GM12878 (cell line): ENCODE measurements around the gene ERC2. TPM values are rescaled to one million over a fixed set of nuclear protein-coding genes. Genes with fewer than 3 reads are reported as not detected.

ENCODE experiments used
- ATAC-seq: fragments of 200-7000 bp; cut with Tn5 transposase; 3 replicates; pipeline ENCODE4 v1.9.1; 2020; ENCODE audit warnings: mild to moderate bottlenecking, moderate library complexity
- BruUV-seq: library from RNA; stranded (reverse); fragments of 400-500 nt; replicated peaks from 2 replicates; lab custom pipeline; 2021; lab: Mats Ljungman, UMichigan
- CTCF ChIA-PET: fragments of 300-600 bp; sonication (Branson Sonifier 250); formaldehyde crosslinking; extraction: SDS; loops from one replicate; lab custom pipeline; 2021; ENCODE audit warnings: inconsistent platforms; lab: Yijun Ruan, JAX
- POLR2A ChIA-PET: fragments of 350-600 bp; formaldehyde crosslinking; extraction: SDS; loops from one replicate; lab custom pipeline; 2021; ENCODE audit warnings: inconsistent platforms; lab: Charles Lee
- RAD21 ChIA-PET: fragments of 300-600 bp; sonication (Branson Sonifier 250); formaldehyde crosslinking; loops from one replicate; lab custom pipeline; 2023; ENCODE audit warnings: antibody characterized with exemption; ENCODE audit not compliant: unreplicated experiment; lab: Charles Lee
- SMC1A ChIA-PET: fragments of 300-600 bp; sonication (Branson Sonifier 250); formaldehyde crosslinking; loops from one replicate; lab custom pipeline; 2023; ENCODE audit not compliant: unreplicated experiment, uncharacterized antibody; lab: Charles Lee
- DNase-seq: peaks from one replicate; pipeline ENCODE4 v3.0.0-alpha.2; 2011; ENCODE audit warnings: low read depth, low spot score
- FAIRE-seq: peaks from 3 replicates; lab custom pipeline; 2011; peaks lifted over from hg19 to GRCh38; lab: Jason Lieb, UNC
- H2AFZ ChIP-seq: 2 replicates; pipeline ENCODE4 v1.6.0; 2011; ENCODE audit warnings: low read depth, low read length, control low read depth; ENCODE audit not compliant: control insufficient read depth
- H3K27ac ChIP-seq: 2 replicates; pipeline ENCODE4 v1.5.1; 2011; ENCODE audit warnings: control low read depth; ENCODE audit not compliant: control insufficient read depth, insufficient read depth
- H3K27me3 ChIP-seq, 2 experiments: replicated peaks in 1 of 2; 2 replicates each; pipeline versions ENCODE4 v1.6.0 to v1.6.1; 2011; ENCODE audit warnings: low read length in 1 of 2; ENCODE audit not compliant: control insufficient read depth in 2 of 2, insufficient read depth in 2 of 2
- H3K36me3 ChIP-seq, 2 experiments: 2 replicates each; pipeline ENCODE4 v1.5.1; 2011; ENCODE audit warnings: low read length in 1 of 2; ENCODE audit not compliant: control insufficient read depth in 2 of 2, insufficient read depth in 2 of 2
- H3K4me1 ChIP-seq: 2 replicates; pipeline ENCODE4 v1.6.1; 2011; ENCODE audit warnings: mild to moderate bottlenecking, low read length, moderate library complexity, mixed read lengths; ENCODE audit not compliant: control insufficient read depth, insufficient read depth
- H3K4me2 ChIP-seq: 2 replicates; pipeline ENCODE4 v1.6.0; 2011; ENCODE audit warnings: control low read depth; ENCODE audit not compliant: control insufficient read depth, insufficient read depth
- H3K4me3 ChIP-seq: fragments of 200-600 bp; sonication (generic); 2 replicates; pipeline ENCODE4 v1.5.1; 2016
- H3K79me2 ChIP-seq: 2 replicates; pipeline ENCODE4 v1.6.0; 2011; ENCODE audit warnings: low read length; ENCODE audit not compliant: control insufficient read depth, insufficient read depth
- H3K9ac ChIP-seq: 2 replicates; pipeline ENCODE4 v1.8.0; 2011; ENCODE audit warnings: low read length, control low read depth, mixed read lengths; ENCODE audit not compliant: control insufficient read depth, insufficient read depth
- H3K9me3 ChIP-seq: replicated peaks from 3 replicates; pipeline ENCODE4 v1.5.1; 2011; ENCODE audit warnings: mild to moderate bottlenecking, low read length; ENCODE audit not compliant: control insufficient read depth, insufficient read depth
- H4K20me1 ChIP-seq: 2 replicates; pipeline ENCODE4 v1.6.0; 2011; ENCODE audit not compliant: control insufficient read depth, insufficient read depth
- ASH2L ChIP-seq: fragments of 300-600, 200-600 bp; sonication (generic); IDR thresholded peaks from 2 replicates; pipeline ENCODE4 v1.6.1; 2017; ENCODE audit warnings: low read depth, mild to moderate bottlenecking, borderline replicate concordance
- CBFB ChIP-seq: IDR thresholded peaks from 2 replicates; pipeline ENCODE4 v1.6.1; 2016; ENCODE audit warnings: antibody characterized with exemption, low read depth
- EGR1 ChIP-seq, 2 experiments: IDR thresholded peaks; 1 replicate in 1 of 2; 2 replicates in 1 of 2; pipeline ENCODE4 v1.6.1; 2011 to 2012; ENCODE audit warnings: low read depth in 2 of 2, low read length in 2 of 2, borderline replicate concordance in 1 of 2, mild to moderate bottlenecking in 1 of 2, moderate library complexity in 1 of 2
- FOXK2 ChIP-seq: fragments of 450-650 bp; IDR thresholded peaks from 2 replicates; pipeline ENCODE4 v1.6.1; 2017; ENCODE audit warnings: mild to moderate bottlenecking, moderate library complexity
- JUNB ChIP-seq: IDR thresholded peaks from 2 replicates; pipeline ENCODE4 v1.6.1; 2016; ENCODE audit warnings: antibody characterized with exemption, mild to moderate bottlenecking
- LARP7 ChIP-seq: fragments of 450-650 bp; IDR thresholded peaks from 2 replicates; pipeline ENCODE4 v1.6.1; 2017; ENCODE audit warnings: mild to moderate bottlenecking
- MXI1 ChIP-seq: fragments of 150-350 bp; IDR thresholded peaks from 2 replicates; pipeline ENCODE4 v1.6.1; 2011; ENCODE audit warnings: low read depth, mild to moderate bottlenecking, inconsistent platforms, low read length, improper control_type of control experiment
- NR2F1 ChIP-seq: fragments of 450-650 bp; conservative IDR thresholded peaks from 2 replicates; pipeline ENCODE4 v1.6.1; 2017; ENCODE audit warnings: mild to moderate bottlenecking
- PML ChIP-seq: IDR thresholded peaks from 2 replicates; pipeline ENCODE4 v1.6.1; 2012; ENCODE audit warnings: low read length, inconsistent platforms
- SMAD1 ChIP-seq: fragments of 450-650 bp; IDR thresholded peaks from 2 replicates; pipeline ENCODE4 v1.6.1; 2018; ENCODE audit warnings: mild to moderate bottlenecking, low read depth; ENCODE audit not compliant: partially characterized antibody
- WGBS: methylation state at CpG from one replicate; pipeline ENCODE4 v1.1.6; 2016; ENCODE audit warnings: low lambda C conversion rate; ENCODE audit not compliant: insufficient replicate concordance, insufficient coverage; ENCODE audit errors: missing lambda C conversion rate; 5-methylcytosine and 5-hydroxymethylcytosine counted together
- in situ Hi-C: fragments of 300-500 bp; cut with MboI; formaldehyde crosslinking; loops from 9 replicates; pipeline ENCODE4 v1.14.3; 2018; ENCODE audit warnings: mixed read lengths
- intact Hi-C: fragments of 100-400 bp; cut with micrococcal nuclease; formaldehyde crosslinking; loops from one replicate; pipeline ENCODE4 v1.14.2; 2022; ENCODE audit not compliant: unreplicated experiment
- polyA plus RNA-seq, 11 experiments: library from polyadenylated mRNA; depleted of rRNA in 4 of 11; unstranded in 6 of 11; stranded (reverse) in 5 of 11; fragments of >200 nt; fragmentation: Nextera tagmentation in 4 of 11; fragmentation: Illumina TruSeq in 1 of 11; extraction: Ambion mirVana in 4 of 11; extraction: Trizol in 1 of 11; gene quantifications; 1 replicate in 1 of 11; 2 replicates in 10 of 11; pipeline versions ENCODE4 v1.2.1 to v1.2.3, GENCODE V29; 2011 to 2016; ENCODE audit warnings: inconsistent platforms in 2 of 11, missing spikeins in 2 of 11, low read depth in 1 of 11
- total RNA-seq, 4 experiments: library from RNA; depleted of rRNA in 3 of 4; stranded (reverse); fragments of >200 nt in 3 of 4; fragmentation: Illumina TruSeq in 1 of 4; extraction: Trizol in 1 of 4; gene quantifications; 2 replicates each; pipeline versions ENCODE4 v1.2.1 to v1.2.3, GENCODE V29; 2013 to 2021
- TF ChIP-seq, protein P1 (sequence below): IDR thresholded peaks from 2 replicates; pipeline ENCODE4 v1.6.1; 2012; ENCODE audit warnings: improper control_type of control experiment, low read depth, low read length; ENCODE audit not compliant: insufficient replicate concordance
- TF ChIP-seq, protein P2 (sequence below): IDR thresholded peaks from 2 replicates; pipeline ENCODE4 v1.6.1; 2012; ENCODE audit warnings: low read depth, low read length, improper control_type of control experiment
- TF ChIP-seq, protein P3 (sequence below): IDR thresholded peaks from 2 replicates; pipeline ENCODE4 v1.6.1; 2011; ENCODE audit warnings: borderline replicate concordance, low read depth, mild to moderate bottlenecking, moderate library complexity, low read length; ENCODE audit not compliant: insufficient read depth, poor library complexity, severe bottlenecking
- TF ChIP-seq, protein P4 (sequence below): fragments of 450-650 bp; IDR thresholded peaks from 2 replicates; pipeline ENCODE4 v1.6.1; 2017; ENCODE audit warnings: mild to moderate bottlenecking

Gene ERC2
- total and polyA plus RNA-seq, 10 of the 15 experiments (the other 5 are each of a cell fraction or from before 2014, with no cell fraction given) = 0.06 to 1.4 (median 0.12) TPM; not detected in 3

DNA sequence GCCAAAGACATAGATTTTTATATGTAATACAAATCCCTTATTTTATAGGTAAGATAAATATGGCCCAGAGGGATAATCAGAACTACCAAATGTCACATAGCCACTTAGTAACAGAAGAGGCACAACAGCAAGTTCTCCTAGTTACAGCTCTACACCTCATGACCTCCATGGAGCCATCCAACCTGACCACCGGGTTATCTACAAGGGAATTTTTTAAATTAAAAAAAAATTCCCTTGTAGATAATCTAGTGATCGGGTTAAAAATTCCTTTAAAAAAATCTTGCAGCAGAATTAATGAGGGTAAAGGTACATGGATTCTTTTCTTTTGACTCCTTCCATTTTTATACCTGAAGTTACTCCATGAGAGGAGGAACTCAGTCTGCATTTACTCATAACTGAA is 615.9 kb downstream of the ERC2 start (continued):
- TF ChIP-seq, protein P1, sequence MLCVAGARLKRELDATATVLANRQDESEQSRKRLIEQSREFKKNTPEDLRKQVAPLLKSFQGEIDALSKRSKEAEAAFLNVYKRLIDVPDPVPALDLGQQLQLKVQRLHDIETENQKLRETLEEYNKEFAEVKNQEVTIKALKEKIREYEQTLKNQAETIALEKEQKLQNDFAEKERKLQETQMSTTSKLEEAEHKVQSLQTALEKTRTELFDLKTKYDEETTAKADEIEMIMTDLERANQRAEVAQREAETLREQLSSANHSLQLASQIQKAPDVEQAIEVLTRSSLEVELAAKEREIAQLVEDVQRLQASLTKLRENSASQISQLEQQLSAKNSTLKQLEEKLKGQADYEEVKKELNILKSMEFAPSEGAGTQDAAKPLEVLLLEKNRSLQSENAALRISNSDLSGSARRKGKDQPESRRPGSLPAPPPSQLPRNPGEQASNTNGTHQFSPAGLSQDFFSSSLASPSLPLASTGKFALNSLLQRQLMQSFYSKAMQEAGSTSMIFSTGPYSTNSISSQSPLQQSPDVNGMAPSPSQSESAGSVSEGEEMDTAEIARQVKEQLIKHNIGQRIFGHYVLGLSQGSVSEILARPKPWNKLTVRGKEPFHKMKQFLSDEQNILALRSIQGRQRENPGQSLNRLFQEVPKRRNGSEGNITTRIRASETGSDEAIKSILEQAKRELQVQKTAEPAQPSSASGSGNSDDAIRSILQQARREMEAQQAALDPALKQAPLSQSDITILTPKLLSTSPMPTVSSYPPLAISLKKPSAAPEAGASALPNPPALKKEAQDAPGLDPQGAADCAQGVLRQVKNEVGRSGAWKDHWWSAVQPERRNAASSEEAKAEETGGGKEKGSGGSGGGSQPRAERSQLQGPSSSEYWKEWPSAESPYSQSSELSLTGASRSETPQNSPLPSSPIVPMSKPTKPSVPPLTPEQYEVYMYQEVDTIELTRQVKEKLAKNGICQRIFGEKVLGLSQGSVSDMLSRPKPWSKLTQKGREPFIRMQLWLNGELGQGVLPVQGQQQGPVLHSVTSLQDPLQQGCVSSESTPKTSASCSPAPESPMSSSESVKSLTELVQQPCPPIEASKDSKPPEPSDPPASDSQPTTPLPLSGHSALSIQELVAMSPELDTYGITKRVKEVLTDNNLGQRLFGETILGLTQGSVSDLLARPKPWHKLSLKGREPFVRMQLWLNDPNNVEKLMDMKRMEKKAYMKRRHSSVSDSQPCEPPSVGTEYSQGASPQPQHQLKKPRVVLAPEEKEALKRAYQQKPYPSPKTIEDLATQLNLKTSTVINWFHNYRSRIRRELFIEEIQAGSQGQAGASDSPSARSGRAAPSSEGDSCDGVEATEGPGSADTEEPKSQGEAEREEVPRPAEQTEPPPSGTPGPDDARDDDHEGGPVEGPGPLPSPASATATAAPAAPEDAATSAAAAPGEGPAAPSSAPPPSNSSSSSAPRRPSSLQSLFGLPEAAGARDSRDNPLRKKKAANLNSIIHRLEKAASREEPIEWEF = no peak
- TF ChIP-seq, protein P2, sequence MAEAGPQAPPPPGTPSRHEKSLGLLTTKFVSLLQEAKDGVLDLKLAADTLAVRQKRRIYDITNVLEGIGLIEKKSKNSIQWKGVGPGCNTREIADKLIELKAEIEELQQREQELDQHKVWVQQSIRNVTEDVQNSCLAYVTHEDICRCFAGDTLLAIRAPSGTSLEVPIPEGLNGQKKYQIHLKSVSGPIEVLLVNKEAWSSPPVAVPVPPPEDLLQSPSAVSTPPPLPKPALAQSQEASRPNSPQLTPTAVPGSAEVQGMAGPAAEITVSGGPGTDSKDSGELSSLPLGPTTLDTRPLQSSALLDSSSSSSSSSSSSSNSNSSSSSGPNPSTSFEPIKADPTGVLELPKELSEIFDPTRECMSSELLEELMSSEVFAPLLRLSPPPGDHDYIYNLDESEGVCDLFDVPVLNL = no peak

DNA sequence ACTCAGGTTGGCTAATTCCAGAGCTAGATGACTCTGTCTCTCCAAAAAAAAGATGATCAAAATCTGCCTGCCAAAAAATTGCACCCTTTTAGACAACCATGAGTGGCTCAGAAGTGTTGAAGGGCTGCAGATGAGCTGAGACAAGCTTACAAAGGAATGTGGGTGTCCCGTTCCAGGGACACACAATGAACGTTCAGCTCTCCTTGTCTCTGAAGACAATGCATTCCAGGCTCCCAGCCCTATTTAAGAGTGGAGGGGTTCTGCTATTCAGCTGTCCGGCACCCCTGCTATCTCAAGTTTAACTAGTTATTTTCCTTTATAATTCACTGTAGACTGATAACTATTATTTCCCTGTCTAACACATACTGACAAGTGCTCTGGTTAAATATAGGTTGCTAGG is 626.1 kb downstream of the ERC2 start:
- no peak for DNase-seq
- in situ Hi-C loops = no loop called here
- H3K4me3 ChIP-seq = no peak overlapping the region
- no peak overlapping the region for H2AFZ ChIP-seq
- H3K27ac ChIP-seq = no peak overlapping the region
- no peak for FAIRE-seq
- ATAC-seq = no peak
- no peaks in the 10 kb centered on the region for H3K4me1 ChIP-seq
- SMC1A ChIA-PET = no interaction called here
- no peaks in the 10 kb centered on the region for H3K36me3 ChIP-seq
- no peaks in the 10 kb centered on the region for H4K20me1 ChIP-seq
- no peaks in the 10 kb centered on the region for H3K9me3 ChIP-seq
- H3K9ac ChIP-seq = no peak overlapping the region
- no peaks in the 10 kb centered on the region for H3K27me3 ChIP-seq
- BruUV-seq = no TSS peak
- CTCF ChIA-PET = no interaction called here
- POLR2A ChIA-PET = no interaction called here
- H3K79me2 ChIP-seq = no peaks in the 10 kb centered on the region
- intact Hi-C loops = no loop called here
- RAD21 ChIA-PET = no interaction called here
- H3K4me2 ChIP-seq = no peak overlapping the region
- 20% methylated on average over 3 of the region's 3 CpGs for WGBS
- no peak for TF ChIP-seq CBFB
- TF ChIP-seq JUNB = no peak
- TF ChIP-seq PML = no peak
- no peak for TF ChIP-seq NR2F1
- TF ChIP-seq, protein P3, sequence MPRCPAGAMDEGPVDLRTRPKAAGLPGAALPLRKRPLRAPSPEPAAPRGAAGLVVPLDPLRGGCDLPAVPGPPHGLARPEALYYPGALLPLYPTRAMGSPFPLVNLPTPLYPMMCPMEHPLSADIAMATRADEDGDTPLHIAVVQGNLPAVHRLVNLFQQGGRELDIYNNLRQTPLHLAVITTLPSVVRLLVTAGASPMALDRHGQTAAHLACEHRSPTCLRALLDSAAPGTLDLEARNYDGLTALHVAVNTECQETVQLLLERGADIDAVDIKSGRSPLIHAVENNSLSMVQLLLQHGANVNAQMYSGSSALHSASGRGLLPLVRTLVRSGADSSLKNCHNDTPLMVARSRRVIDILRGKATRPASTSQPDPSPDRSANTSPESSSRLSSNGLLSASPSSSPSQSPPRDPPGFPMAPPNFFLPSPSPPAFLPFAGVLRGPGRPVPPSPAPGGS = no peak
- no peak for TF ChIP-seq EGR1 (IDR thresholded peaks at IDR 0.05; ENCODE audit: borderline replicate concordance in 1 of 2, low read depth in 2 of 2, low read length in 2 of 2)
- TF ChIP-seq SMAD1 = no peak
- no peak for TF ChIP-seq MXI1
- no peak for TF ChIP-seq FOXK2
- TF ChIP-seq LARP7 = no peak
- TF ChIP-seq, protein P4, sequence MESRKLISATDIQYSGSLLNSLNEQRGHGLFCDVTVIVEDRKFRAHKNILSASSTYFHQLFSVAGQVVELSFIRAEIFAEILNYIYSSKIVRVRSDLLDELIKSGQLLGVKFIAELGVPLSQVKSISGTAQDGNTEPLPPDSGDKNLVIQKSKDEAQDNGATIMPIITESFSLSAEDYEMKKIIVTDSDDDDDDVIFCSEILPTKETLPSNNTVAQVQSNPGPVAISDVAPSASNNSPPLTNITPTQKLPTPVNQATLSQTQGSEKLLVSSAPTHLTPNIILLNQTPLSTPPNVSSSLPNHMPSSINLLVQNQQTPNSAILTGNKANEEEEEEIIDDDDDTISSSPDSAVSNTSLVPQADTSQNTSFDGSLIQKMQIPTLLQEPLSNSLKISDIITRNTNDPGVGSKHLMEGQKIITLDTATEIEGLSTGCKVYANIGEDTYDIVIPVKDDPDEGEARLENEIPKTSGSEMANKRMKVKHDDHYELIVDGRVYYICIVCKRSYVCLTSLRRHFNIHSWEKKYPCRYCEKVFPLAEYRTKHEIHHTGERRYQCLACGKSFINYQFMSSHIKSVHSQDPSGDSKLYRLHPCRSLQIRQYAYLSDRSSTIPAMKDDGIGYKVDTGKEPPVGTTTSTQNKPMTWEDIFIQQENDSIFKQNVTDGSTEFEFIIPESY = no peak
- TF ChIP-seq ASH2L = no peak
